Measurements from ENCODE around the gene HTT.

HTT gene

DNA sequence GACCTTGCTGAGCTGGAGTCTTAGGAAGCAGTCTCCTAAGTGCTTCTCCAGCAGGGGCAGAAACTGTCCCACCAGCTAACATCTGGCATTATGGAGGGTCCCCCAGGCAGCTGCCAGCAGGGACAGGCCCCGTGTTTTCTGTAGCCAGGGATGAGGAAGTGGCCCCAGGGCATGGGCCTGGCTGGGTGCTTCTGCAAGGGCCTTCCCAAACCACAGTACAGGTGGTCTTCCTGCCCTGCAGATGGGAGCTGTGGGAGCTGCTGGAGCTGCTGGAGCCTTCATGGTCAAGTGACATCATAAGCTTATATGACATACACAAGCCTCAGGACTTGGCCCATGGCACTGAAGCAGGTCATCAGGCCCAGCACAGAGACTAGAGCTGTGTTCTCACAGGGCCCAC, 169.5 kb downstream of the HTT start:
- Histone ChIP-seq H3K4me3 (ENCODE audit: low read depth, low read length) (no peak overlapping the region), H3K4me2 (ENCODE audit: low read length) (no peak overlapping the region), H3K4me1 (no peaks in the 10 kb centered on the region), H3K27me3 (ENCODE audit: control insufficient read depth, insufficient read depth, low read length) (no peaks in the 10 kb centered on the region), H3K79me2 (no peaks in the 10 kb centered on the region), H2AFZ (no peak overlapping the region), H3K27ac (no peak overlapping the region), H3K9me3 (ENCODE audit: control insufficient read depth, low read length) (no peaks in the 10 kb centered on the region), H3K36me3 (ENCODE audit: control insufficient read depth, insufficient read depth, low read length) (no peaks in the 10 kb centered on the region), H3K9ac (no peak overlapping the region)
- TF ChIP-seq, protein P1, sequence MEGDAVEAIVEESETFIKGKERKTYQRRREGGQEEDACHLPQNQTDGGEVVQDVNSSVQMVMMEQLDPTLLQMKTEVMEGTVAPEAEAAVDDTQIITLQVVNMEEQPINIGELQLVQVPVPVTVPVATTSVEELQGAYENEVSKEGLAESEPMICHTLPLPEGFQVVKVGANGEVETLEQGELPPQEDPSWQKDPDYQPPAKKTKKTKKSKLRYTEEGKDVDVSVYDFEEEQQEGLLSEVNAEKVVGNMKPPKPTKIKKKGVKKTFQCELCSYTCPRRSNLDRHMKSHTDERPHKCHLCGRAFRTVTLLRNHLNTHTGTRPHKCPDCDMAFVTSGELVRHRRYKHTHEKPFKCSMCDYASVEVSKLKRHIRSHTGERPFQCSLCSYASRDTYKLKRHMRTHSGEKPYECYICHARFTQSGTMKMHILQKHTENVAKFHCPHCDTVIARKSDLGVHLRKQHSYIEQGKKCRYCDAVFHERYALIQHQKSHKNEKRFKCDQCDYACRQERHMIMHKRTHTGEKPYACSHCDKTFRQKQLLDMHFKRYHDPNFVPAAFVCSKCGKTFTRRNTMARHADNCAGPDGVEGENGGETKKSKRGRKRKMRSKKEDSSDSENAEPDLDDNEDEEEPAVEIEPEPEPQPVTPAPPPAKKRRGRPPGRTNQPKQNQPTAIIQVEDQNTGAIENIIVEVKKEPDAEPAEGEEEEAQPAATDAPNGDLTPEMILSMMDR (IDR thresholded peaks at IDR 0.05), result no peak

DNA sequence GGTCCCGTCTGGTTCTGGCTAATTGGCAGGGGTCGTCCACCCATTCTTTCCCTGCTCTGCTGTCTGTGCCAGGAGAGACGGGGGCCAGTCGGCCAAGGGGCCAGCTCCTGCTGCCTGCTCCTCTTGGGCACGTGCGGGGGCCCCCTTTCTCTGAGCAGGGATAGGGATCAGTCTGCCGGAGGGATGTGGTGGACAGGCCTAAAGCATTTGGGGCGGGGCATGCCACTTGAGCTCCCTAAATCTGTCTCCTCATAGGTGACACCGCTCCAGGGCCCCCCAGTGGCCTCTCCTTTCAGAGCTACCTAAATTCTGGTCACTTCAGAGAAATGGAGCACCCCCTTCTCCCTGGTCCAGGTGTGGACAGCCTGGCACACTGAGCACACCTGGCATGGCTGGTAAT, 170.3 kb downstream of the HTT start:
- TF ChIP-seq, protein P1 (IDR thresholded peaks at IDR 0.05), result no peak
- Histone ChIP-seq H3K4me3 (ENCODE audit: low read depth, low read length) (no peak overlapping the region), H3K9me3 (ENCODE audit: control insufficient read depth, low read length) (no peaks in the 10 kb centered on the region), H3K27me3 (ENCODE audit: control insufficient read depth, insufficient read depth, low read length) (no peaks in the 10 kb centered on the region), H3K27ac (no peak overlapping the region), H3K36me3 (ENCODE audit: control insufficient read depth, insufficient read depth, low read length) (no peaks in the 10 kb centered on the region), H3K79me2 (no peaks in the 10 kb centered on the region), H3K4me1 (no peaks in the 10 kb centered on the region), H3K9ac (no peak overlapping the region), H3K4me2 (ENCODE audit: low read length) (no peak overlapping the region), H2AFZ (no peak overlapping the region)

DNA sequence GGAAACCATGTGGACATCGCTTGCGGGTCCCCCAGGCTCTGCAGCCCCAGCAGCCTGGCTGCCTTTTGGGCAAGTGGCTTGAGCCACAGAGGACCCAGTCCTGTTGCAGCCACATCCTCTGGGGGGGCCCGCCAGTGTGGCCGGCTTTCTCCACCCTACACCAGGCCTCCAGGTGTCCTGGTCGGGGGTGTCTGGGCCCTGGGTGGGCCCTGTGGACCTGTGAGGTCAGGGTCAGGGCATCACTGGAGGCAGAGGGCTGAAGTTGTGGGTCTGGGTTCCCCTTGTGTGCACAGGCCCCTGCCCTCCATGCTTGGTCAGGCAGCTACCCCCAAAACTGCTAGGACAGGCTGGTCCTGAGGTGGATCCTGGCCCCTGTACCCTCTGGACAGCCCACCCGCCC, 171.2 kb downstream of the HTT start:
- TF ChIP-seq, protein P1 (IDR thresholded peaks at IDR 0.05), result no peak
- Histone ChIP-seq H3K4me1 (no peaks in the 10 kb centered on the region), H2AFZ (no peak overlapping the region), H3K79me2 (no peaks in the 10 kb centered on the region), H3K9ac (no peak overlapping the region), H3K27ac (no peak overlapping the region), H3K4me2 (ENCODE audit: low read length) (no peak overlapping the region), H3K9me3 (ENCODE audit: control insufficient read depth, low read length) (no peaks in the 10 kb centered on the region), H3K36me3 (ENCODE audit: control insufficient read depth, insufficient read depth, low read length) (no peaks in the 10 kb centered on the region), H3K4me3 (ENCODE audit: low read depth, low read length) (no peak overlapping the region), H3K27me3 (ENCODE audit: control insufficient read depth, insufficient read depth, low read length) (no peaks in the 10 kb centered on the region)

DNA sequence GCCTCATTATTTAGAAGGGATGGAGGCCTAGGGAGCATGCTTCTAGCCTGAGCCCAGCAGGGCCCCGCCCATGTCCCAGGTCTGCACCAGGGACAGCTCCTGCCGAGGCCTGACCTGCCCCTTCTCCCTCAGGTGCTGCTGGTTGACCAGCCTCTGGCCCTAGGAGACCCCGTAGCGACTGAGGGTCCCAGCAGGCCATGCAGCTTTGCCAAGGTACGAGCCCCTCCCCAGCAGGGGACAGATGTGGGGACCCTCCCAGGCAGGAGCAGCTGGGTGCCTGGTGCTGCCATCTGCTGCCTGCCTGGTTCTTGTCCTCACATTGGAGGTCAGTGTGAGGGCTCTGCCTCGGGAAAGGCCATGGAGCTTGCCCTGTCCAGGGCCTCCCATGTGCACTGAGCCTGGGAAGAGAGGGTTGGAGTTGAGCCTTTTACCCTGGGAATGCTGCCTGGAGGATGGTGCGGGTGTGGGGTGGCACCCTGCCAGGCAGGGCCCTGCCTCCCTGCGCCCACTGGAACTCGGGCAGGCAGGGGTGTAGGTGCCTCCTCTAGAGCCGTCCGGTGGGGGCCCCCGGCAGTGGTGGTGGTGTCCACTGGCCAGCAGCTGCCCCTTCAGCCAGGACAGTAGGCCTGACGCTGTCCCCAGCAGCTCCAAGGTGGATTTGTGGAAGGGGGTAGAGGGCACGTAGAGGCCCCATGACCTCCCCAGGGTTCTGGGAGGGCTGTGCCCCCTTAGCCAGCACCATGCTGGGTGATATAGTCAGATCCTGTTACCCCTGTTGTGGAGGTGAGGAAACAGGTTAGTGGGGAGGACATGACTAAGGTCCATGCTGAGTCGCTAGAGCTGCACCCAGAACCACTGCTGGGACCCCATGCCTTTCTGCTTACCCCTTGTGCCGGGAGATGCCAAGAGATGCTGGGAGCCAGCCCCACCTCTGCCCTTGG, 172.2 kb downstream of the HTT start:
- Histone ChIP-seq H2AFZ (no peak overlapping the region), H3K9ac (no peak overlapping the region)

More for the DNA sequence above, 172.2 kb downstream of the HTT start:
- no peak overlapping the region for H3K4me2 ChIP-seq (ENCODE audit: low read length)
- H3K27me3 ChIP-seq (ENCODE audit: control insufficient read depth, insufficient read depth, low read length), result no peaks in the 10 kb centered on the region
- TF ChIP-seq, protein P1 (IDR thresholded peaks at IDR 0.05), result no peak
- no peaks in the 10 kb centered on the region for H3K79me2 ChIP-seq
- H3K4me1 ChIP-seq, result no peaks in the 10 kb centered on the region
- H3K36me3 ChIP-seq (ENCODE audit: control insufficient read depth, insufficient read depth, low read length), result no peaks in the 10 kb centered on the region
- no peaks in the 10 kb centered on the region for H3K9me3 ChIP-seq (ENCODE audit: control insufficient read depth, low read length)
- H3K27ac ChIP-seq, result no peak overlapping the region
- H3K4me3 ChIP-seq (ENCODE audit: low read depth, low read length), result no peak overlapping the region
